SK-N-SH (cell line): ENCODE measurements around the gene PARP15. TPM values are rescaled to one million over a fixed set of nuclear protein-coding genes. Genes with fewer than 3 reads are reported as not detected.

Experiments used
- CTCF ChIA-PET: fragments of 300-600, 350-600 bp; formaldehyde crosslinking; extraction: SDS; loops from one replicate; lab custom pipeline; 2021; lab: Yijun Ruan, JAX
- POLR2A ChIA-PET: fragments of 350-600 bp; sonication (Branson Sonifier 250); formaldehyde crosslinking; extraction: SDS; loops from one replicate; lab custom pipeline; 2020; ENCODE audit warnings: antibody characterized with exemption, inconsistent platforms; lab: Yijun Ruan, JAX
- DNase-seq: peaks from one replicate; pipeline ENCODE4 v3.0.0; 2012
- H2AFZ ChIP-seq: fragments of 200-600 bp; sonication (generic); 2 replicates; pipeline ENCODE4 v1.8.1; 2016; ENCODE audit warnings: antibody characterized with exemption, mild to moderate bottlenecking, low read depth
- H3F3A ChIP-seq: fragments of 200-600 bp; sonication (generic); replicated peaks from 2 replicates; pipeline ENCODE3; 2016; ENCODE audit warnings: antibody characterized with exemption, mild to moderate bottlenecking; ENCODE audit not compliant: insufficient read depth
- H3K27ac ChIP-seq, 2 experiments: fragments of 200-500 bp in 1 of 2; fragments of 200-600 bp in 1 of 2; sonication (Bioruptor generic) in 1 of 2; sonication (generic), shearing (Covaris generic) in 1 of 2; 2 replicates each; pipeline versions ENCODE4 v1.5.1 to v1.6.1; 2014 to 2016; ENCODE audit warnings: low read depth in 2 of 2, inconsistent platforms in 1 of 2, low read length in 1 of 2, mild to moderate bottlenecking in 1 of 2, mixed read lengths in 1 of 2
- H3K27me3 ChIP-seq: fragments of 200-600 bp; sonication (generic), shearing (Covaris generic); 2 replicates; pipeline ENCODE4 v1.6.1; 2016; ENCODE audit warnings: mixed run types; ENCODE audit not compliant: insufficient read depth
- H3K36me3 ChIP-seq, 2 experiments: fragments of 200-500 bp in 1 of 2; fragments of 200-600 bp in 1 of 2; sonication (Bioruptor generic) in 1 of 2; sonication (generic) in 1 of 2; replicated peaks in 1 of 2; 2 replicates each; pipeline versions ENCODE3 to v1.5.1; 2014 to 2016; ENCODE audit warnings: low read length in 1 of 2, mild to moderate bottlenecking in 1 of 2; ENCODE audit not compliant: insufficient read depth in 2 of 2, control insufficient read depth in 1 of 2
- H3K4me1 ChIP-seq, 2 experiments: fragments of 200-500 bp in 1 of 2; fragments of 200-600 bp in 1 of 2; sonication (Bioruptor generic) in 1 of 2; sonication (generic), shearing (Covaris generic) in 1 of 2; 2 replicates each; pipeline versions ENCODE4 v1.5.1 to v1.6.1; 2014 to 2016; ENCODE audit warnings: low read depth in 1 of 2, low read length in 1 of 2, mixed run types in 1 of 2; ENCODE audit not compliant: insufficient read depth in 2 of 2, control insufficient read depth in 1 of 2
- H3K4me2 ChIP-seq: fragments of 200-600 bp; sonication (generic), shearing (Covaris generic); 2 replicates; pipeline ENCODE4 v1.6.1; 2017; ENCODE audit warnings: mixed run types
- H3K4me3 ChIP-seq, 2 experiments: fragments of 200-500 bp in 1 of 2; fragments of 200-600 bp in 1 of 2; sonication (Bioruptor generic) in 1 of 2; sonication (generic), shearing (Covaris generic) in 1 of 2; 2 replicates each; pipeline versions ENCODE4 v1.5.1 to v1.8.1; 2014 to 2016; ENCODE audit warnings: low read depth in 2 of 2, inconsistent platforms in 1 of 2, low read length in 1 of 2, mild to moderate bottlenecking in 1 of 2, mixed read lengths in 1 of 2, moderate library complexity in 1 of 2
- H3K79me2 ChIP-seq: fragments of 200-600 bp; sonication (generic); 2 replicates; pipeline ENCODE4 v1.8.1; 2017; ENCODE audit warnings: mild to moderate bottlenecking; ENCODE audit not compliant: insufficient read depth
- H3K9ac ChIP-seq: fragments of 200-600 bp; sonication (generic); 2 replicates; pipeline ENCODE4 v1.6.1; 2017; ENCODE audit warnings: mixed run types
- H3K9me2 ChIP-seq: fragments of 200-600 bp; sonication (generic); 2 replicates; pipeline ENCODE4 v1.6.1; 2017; ENCODE audit warnings: mixed run types
- H3K9me3 ChIP-seq: fragments of 200-600 bp; sonication (generic); 2 replicates; pipeline ENCODE4 v1.6.1; 2017; ENCODE audit warnings: mixed run types, mild to moderate bottlenecking, moderate library complexity
- H4K20me1 ChIP-seq: fragments of 200-600 bp; sonication (generic); 2 replicates; pipeline ENCODE4 v1.6.1; 2017; ENCODE audit warnings: mild to moderate bottlenecking, mixed run types; ENCODE audit not compliant: insufficient read depth
- ELF1 ChIP-seq: IDR thresholded peaks from 2 replicates; pipeline ENCODE4 v1.4.0; 2012
- EP300 ChIP-seq, 2 experiments: IDR thresholded peaks; 2 replicates each; pipeline versions ENCODE4 v1.4.0 to v1.6.1; 2012; ENCODE audit warnings: borderline replicate concordance in 1 of 2, low read depth in 1 of 2, low read length in 1 of 2
- EZH2phosphoT487 ChIP-seq: fragments of 200-600 bp; sonication (generic); IDR thresholded peaks from 2 replicates; pipeline ENCODE4 v1.6.1; 2017; ENCODE audit warnings: low read depth, mixed run types, mild to moderate bottlenecking, antibody characterized with exemption, moderate library complexity, borderline replicate concordance
- FOSL2 ChIP-seq: IDR thresholded peaks from 2 replicates; pipeline ENCODE4 v1.4.0; 2012; ENCODE audit warnings: low read depth, mild to moderate bottlenecking, moderate library complexity, borderline replicate concordance
- FOXJ3 ChIP-seq: sonication (generic); formaldehyde crosslinking; IDR thresholded peaks from 2 replicates; pipeline ENCODE4 v1.5.1; 2020; ENCODE audit warnings: mild to moderate bottlenecking, missing genetic modification reagents
- FOXM1 ChIP-seq: IDR thresholded peaks from 2 replicates; pipeline ENCODE4 v1.4.0; 2012; ENCODE audit warnings: low read depth, mild to moderate bottlenecking
- GABPA ChIP-seq: IDR thresholded peaks from 2 replicates; pipeline ENCODE4 v1.4.0; 2012; ENCODE audit warnings: low read depth, mild to moderate bottlenecking
- GATA2 ChIP-seq: sonication (generic); formaldehyde crosslinking; IDR thresholded peaks from 2 replicates; pipeline ENCODE4 v1.5.0; 2020; ENCODE audit warnings: mild to moderate bottlenecking, missing genetic modification reagents
- JUND ChIP-seq: IDR thresholded peaks from 2 replicates; pipeline ENCODE4 v1.4.0; 2012
- NFIC ChIP-seq: IDR thresholded peaks from 2 replicates; pipeline ENCODE4 v1.4.0; 2012; ENCODE audit warnings: borderline replicate concordance
- NRF1 ChIP-seq: IDR thresholded peaks from 2 replicates; pipeline ENCODE4 v1.6.1; 2012; ENCODE audit warnings: low read depth, mild to moderate bottlenecking, low read length
- PBX3 ChIP-seq: IDR thresholded peaks from 2 replicates; pipeline ENCODE4; 2012
- RAD21 ChIP-seq: IDR thresholded peaks from 2 replicates; pipeline ENCODE4 v1.6.1; 2012; ENCODE audit warnings: mild to moderate bottlenecking, low read length
- RCOR1 ChIP-seq: fragments of 150-350 bp; IDR thresholded peaks from 2 replicates; pipeline ENCODE4 v1.6.1; 2017; ENCODE audit warnings: antibody characterized with exemption, low read length
- REST ChIP-seq: IDR thresholded peaks from 2 replicates; pipeline ENCODE4 v1.6.1; 2012; ENCODE audit warnings: mild to moderate bottlenecking, low read depth, low read length, moderate library complexity
- RFX5 ChIP-seq: IDR thresholded peaks from 2 replicates; pipeline ENCODE4 v1.6.1; 2012; ENCODE audit warnings: mild to moderate bottlenecking, improper control_type of control experiment, low read length
- SIN3A ChIP-seq: IDR thresholded peaks from 2 replicates; pipeline ENCODE4 v1.6.1; 2012; ENCODE audit warnings: low read depth, mild to moderate bottlenecking, low read length, moderate library complexity, borderline replicate concordance
- TAF1 ChIP-seq: IDR thresholded peaks from 2 replicates; pipeline ENCODE4 v1.6.1; 2012; ENCODE audit warnings: low read depth, mild to moderate bottlenecking, low read length, moderate library complexity, borderline replicate concordance
- YY1 ChIP-seq: IDR thresholded peaks from 2 replicates; pipeline ENCODE4 v1.4.0; 2012; ENCODE audit warnings: low read depth, mild to moderate bottlenecking
- WGBS: methylation state at CpG from one replicate; pipeline ENCODE4 v1.1.6; 2017; ENCODE audit warnings: low lambda C conversion rate; 5-methylcytosine and 5-hydroxymethylcytosine counted together
- polyA plus RNA-seq, 3 experiments: library from polyadenylated mRNA; depleted of rRNA; stranded (reverse); fragments of >200 nt; gene quantifications; 2 replicates each; pipeline ENCODE4 v1.2.3, GENCODE V29; 2012

The PARP15 gene
- polyA plus RNA-seq, 1 of the 3 experiments (the other 2 are of a cell fraction), result not detected

DNA sequence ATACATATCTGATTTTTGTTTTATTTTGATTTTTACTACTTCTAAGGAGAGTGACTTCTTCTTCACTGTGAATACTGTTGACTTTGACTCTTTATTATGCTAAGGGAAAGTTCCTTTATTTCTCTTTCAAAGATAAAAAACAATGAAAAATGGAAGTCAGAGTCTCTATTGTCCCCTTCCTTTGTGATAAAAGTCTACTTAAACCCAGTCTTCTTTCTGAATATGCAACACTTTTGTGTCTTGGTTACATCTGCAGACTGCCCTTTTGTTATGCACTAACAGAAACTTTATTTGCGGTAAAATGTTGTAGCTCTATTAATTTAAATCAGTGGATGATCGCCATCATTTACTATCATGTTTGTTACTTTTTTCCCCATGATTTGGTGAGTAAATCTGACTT lies 13.2 kb downstream of the PARP15 start:
- Histone ChIP-seq H3K79me2 (no peaks in the 10 kb centered on the region), H3K9me2 (no peaks in the 10 kb centered on the region), H3K4me3 (no peak overlapping the region), H3K9ac (no peak overlapping the region), H2AFZ (no peak overlapping the region), H3K27ac (no peak overlapping the region), H3K27me3 (no peaks in the 10 kb centered on the region), H3K36me3 (no peaks in the 10 kb centered on the region), H3K4me1 (no peaks in the 10 kb centered on the region), H4K20me1 (no peaks in the 10 kb centered on the region), H3F3A (no peaks in the 10 kb centered on the region), H3K9me3 (no peaks in the 10 kb centered on the region), H3K4me2 (no peak overlapping the region)
- DNase-seq, result no peak
- TF ChIP-seq YY1 (no peak), GATA2 (no peak), NRF1 (no peak)
- 62% methylated on average over 2 of the region's 2 CpGs for WGBS
- ChIA-PET CTCF (no interaction called here), POLR2A (no interaction called here)

- Histone ChIP-seq H3K9me3 (no peaks in the 10 kb centered on the region), H3K9me2 (no peaks in the 10 kb centered on the region), H3K27ac (no peak overlapping the region), H4K20me1 (no peaks in the 10 kb centered on the region), H3K27me3 (no peaks in the 10 kb centered on the region), H3K79me2 (no peaks in the 10 kb centered on the region), H3F3A (no peaks in the 10 kb centered on the region), H3K9ac (no peak overlapping the region), H2AFZ (no peak overlapping the region)
- CTCF ChIA-PET, result no interaction called here
- DNase-seq, result no peak
- TF ChIP-seq FOSL2 (no peak), FOXM1 (no peak), RFX5 (no peak), REST (no peak), ELF1 (no peak), NFIC (no peak), GABPA (no peak), YY1 (no peak), EZH2phosphoT487 (no peak), SIN3A (no peak), JUND (no peak), RCOR1 (no peak), PBX3 (no peak), RAD21 (no peak), EP300 (IDR thresholded peaks at IDR 0.05; ENCODE audit: borderline replicate concordance in 1 of 2, low read depth in 1 of 2, low read length in 1 of 2) (no peak), TAF1 (no peak), FOXJ3 (CRISPR knock-in tag) (no peak)
- TF ChIP-seq, all 33 proteins: peak for 0
- no peak overlapping the region for H3K4me2 ChIP-seq
- H3K36me3 ChIP-seq, result no peaks in the 10 kb centered on the region
- H3K4me3 ChIP-seq, result no peak overlapping the region
- POLR2A ChIA-PET, result no interaction called here
- H3K4me1 ChIP-seq, result no peaks in the 10 kb centered on the region
Measured at GRCh38 chr3:122594025-122594424, 16.6 kb downstream of the PARP15 start.
